ENCODE measurements around the gene TMEM259. TPM values are rescaled to one million over a fixed set of nuclear protein-coding genes. Genes with fewer than 3 reads are reported as not detected.

Gene TMEM259
- total and polyA plus RNA-seq, 2 experiments from 2014 or later: 82.8 to 196 TPM

GRCh38 chr19:1046117-1046626 lies 25.2 kb upstream of the TMEM259 start:
- no peak overlapping the region for H2AFZ ChIP-seq
- TF ChIP-seq, protein P1, sequence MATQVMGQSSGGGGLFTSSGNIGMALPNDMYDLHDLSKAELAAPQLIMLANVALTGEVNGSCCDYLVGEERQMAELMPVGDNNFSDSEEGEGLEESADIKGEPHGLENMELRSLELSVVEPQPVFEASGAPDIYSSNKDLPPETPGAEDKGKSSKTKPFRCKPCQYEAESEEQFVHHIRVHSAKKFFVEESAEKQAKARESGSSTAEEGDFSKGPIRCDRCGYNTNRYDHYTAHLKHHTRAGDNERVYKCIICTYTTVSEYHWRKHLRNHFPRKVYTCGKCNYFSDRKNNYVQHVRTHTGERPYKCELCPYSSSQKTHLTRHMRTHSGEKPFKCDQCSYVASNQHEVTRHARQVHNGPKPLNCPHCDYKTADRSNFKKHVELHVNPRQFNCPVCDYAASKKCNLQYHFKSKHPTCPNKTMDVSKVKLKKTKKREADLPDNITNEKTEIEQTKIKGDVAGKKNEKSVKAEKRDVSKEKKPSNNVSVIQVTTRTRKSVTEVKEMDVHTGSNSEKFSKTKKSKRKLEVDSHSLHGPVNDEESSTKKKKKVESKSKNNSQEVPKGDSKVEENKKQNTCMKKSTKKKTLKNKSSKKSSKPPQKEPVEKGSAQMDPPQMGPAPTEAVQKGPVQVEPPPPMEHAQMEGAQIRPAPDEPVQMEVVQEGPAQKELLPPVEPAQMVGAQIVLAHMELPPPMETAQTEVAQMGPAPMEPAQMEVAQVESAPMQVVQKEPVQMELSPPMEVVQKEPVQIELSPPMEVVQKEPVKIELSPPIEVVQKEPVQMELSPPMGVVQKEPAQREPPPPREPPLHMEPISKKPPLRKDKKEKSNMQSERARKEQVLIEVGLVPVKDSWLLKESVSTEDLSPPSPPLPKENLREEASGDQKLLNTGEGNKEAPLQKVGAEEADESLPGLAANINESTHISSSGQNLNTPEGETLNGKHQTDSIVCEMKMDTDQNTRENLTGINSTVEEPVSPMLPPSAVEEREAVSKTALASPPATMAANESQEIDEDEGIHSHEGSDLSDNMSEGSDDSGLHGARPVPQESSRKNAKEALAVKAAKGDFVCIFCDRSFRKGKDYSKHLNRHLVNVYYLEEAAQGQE (IDR thresholded peaks at IDR 0.05; ENCODE audit: unreplicated experiment): no peak
- peak in 1 of 2 experiments; percentile 26; a peak in 2 of 4 replicates for TF ChIP-seq CTCF (conservative IDR thresholded peaks at IDR 0.05; ENCODE audit: low read depth in 2 of 2)
- no peaks in the 10 kb centered on the region for H3K4me1 ChIP-seq (ENCODE audit: insufficient read depth)
- 0 out of 2 replicates have a peak, but pooled peaks cover 3% of the 10 kb centered on the region for H3F3A ChIP-seq (replicated peaks; ENCODE audit: low read depth)
- H3K27me3 ChIP-seq (ENCODE audit: insufficient read depth): no peaks in the 10 kb centered on the region
- H3K4me2 ChIP-seq: no peak overlapping the region
- no peaks in the 10 kb centered on the region for H4K20me1 ChIP-seq (replicated peaks; ENCODE audit: insufficient read depth)
- no peaks in the 10 kb centered on the region for H3K9me2 ChIP-seq (ENCODE audit: insufficient read depth)
- no peaks in the 10 kb centered on the region for H3K4me1 Mint-ChIP-seq
- peaks cover 11% of the 10 kb centered on the region; the same call in 2 of the 3 replicates for H3K36me3 Mint-ChIP-seq (ENCODE audit: low read depth)
- H3K27ac Mint-ChIP-seq: no peak overlapping the region
- H3K27me3 Mint-ChIP-seq (ENCODE audit: insufficient read depth, low read depth, poor library complexity): peaks cover 14% of the 10 kb centered on the region
- no peak overlapping the region for H3K4me3 ChIP-seq
- H3K36me3 ChIP-seq (ENCODE audit: insufficient read depth): no peaks in the 10 kb centered on the region
- DNase-seq (ENCODE audit: low spot score) (peak; percentile 28), ATAC-seq (no peak)
- no peak overlapping the region for H3K27ac ChIP-seq (ENCODE audit: low read depth)
- no peak overlapping the region for H3K4me3 Mint-ChIP-seq
- peaks cover 8% of the 10 kb centered on the region; the same call in 2 of the 3 replicates for H3K9me3 Mint-ChIP-seq
- H3K79me2 ChIP-seq (replicated peaks; ENCODE audit: insufficient read depth): no peaks in the 10 kb centered on the region

GRCh38 chr19:1045247-1045603 lies 24.3 kb upstream of the TMEM259 start:
- peaks cover 6% of the 10 kb centered on the region for H3K4me1 ChIP-seq (ENCODE audit: insufficient read depth)
- Mint-ChIP-seq H3K9me3 (peaks cover 8% of the 10 kb centered on the region; the same call in 2 of the 3 replicates), H3K27me3 (ENCODE audit: insufficient read depth, low read depth, poor library complexity) (peaks cover 23% of the 10 kb centered on the region), H3K4me1 (peaks cover 3% of the 10 kb centered on the region; the same call in 1 of the 3 replicates), H3K4me3 (no peak overlapping the region; the same call in 2 of the 3 replicates), H3K36me3 (ENCODE audit: low read depth) (peaks cover 9% of the 10 kb centered on the region; the same call in 2 of the 3 replicates), H3K27ac (no peak overlapping the region)
- no peak overlapping the region for H3K27ac ChIP-seq (ENCODE audit: low read depth)
- no peak overlapping the region for H2AFZ ChIP-seq
- H3K79me2 ChIP-seq (replicated peaks; ENCODE audit: insufficient read depth): no peaks in the 10 kb centered on the region
- H3K9me2 ChIP-seq (ENCODE audit: insufficient read depth): no peaks in the 10 kb centered on the region
- no peak overlapping the region for H3K4me3 ChIP-seq
- H3K36me3 ChIP-seq (ENCODE audit: insufficient read depth): no peaks in the 10 kb centered on the region
- peak; percentile 98 for DNase-seq (ENCODE audit: low spot score)
- peak; percentile 55 for ATAC-seq
- H4K20me1 ChIP-seq (replicated peaks; ENCODE audit: insufficient read depth): no peaks in the 10 kb centered on the region
- H3F3A ChIP-seq (replicated peaks; ENCODE audit: low read depth): 0 out of 2 replicates have a peak, but pooled peaks cover 6% of the 10 kb centered on the region
- H3K4me2 ChIP-seq: no peak overlapping the region
- H3K27me3 ChIP-seq (ENCODE audit: insufficient read depth): no peaks in the 10 kb centered on the region
- TF ChIP-seq POLR2AphosphoS5 (IDR thresholded peaks at IDR 0.05; ENCODE audit: low read depth): no peak
- no peak for TF ChIP-seq ZNF114 (CRISPR knock-in tag; IDR thresholded peaks at IDR 0.05)
- no peak for TF ChIP-seq ZNF462 (CRISPR knock-in tag; IDR thresholded peaks at IDR 0.05)
- TF ChIP-seq ZNF331 (CRISPR knock-in tag; IDR thresholded peaks at IDR 0.05; ENCODE audit: low read depth): no peak
- TF ChIP-seq NANOG (IDR thresholded peaks at IDR 0.05; ENCODE audit: borderline replicate concordance): no peak
- no peak for TF ChIP-seq ETS1 (IDR thresholded peaks at IDR 0.05)

All from GM23338 (cell line).